ENCODE results near the gene ZNF467. TPM values are rescaled to one million over a fixed set of nuclear protein-coding genes. Genes with fewer than 3 reads are reported as not detected.

ZNF467 gene
- total RNA-seq, 1 experiment from 2014 or later, result 11.3 TPM

DNA sequence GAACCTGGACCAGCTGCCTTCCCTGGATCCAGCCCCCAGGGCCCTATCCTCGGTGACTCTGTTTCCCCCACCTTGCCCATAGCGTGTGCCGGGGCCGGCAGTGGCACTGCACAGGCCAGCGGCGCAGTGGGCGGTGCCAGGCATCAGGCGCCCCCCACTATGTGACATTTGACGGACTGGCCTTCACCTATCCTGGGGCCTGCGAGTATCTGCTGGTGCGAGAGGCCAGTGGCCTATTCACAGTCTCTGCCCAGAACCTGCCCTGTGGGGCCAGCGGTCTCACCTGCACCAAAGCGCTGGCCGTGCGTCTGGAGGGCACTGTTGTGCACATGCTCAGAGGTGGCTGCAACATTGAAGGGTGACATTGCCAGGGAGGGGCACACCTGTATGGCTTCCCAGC lies 12.0 kb upstream of the ZNF467 start:
- H3K27me3 ChIP-seq (ENCODE audit: insufficient read depth, low read length), result no peaks in the 10 kb centered on the region
- BruUV-seq (replicated peaks), result no TSS peak

More for the DNA sequence above, 12.0 kb upstream of the ZNF467 start:
- no peak for ATAC-seq
- no peak overlapping the region for H2AFZ ChIP-seq (ENCODE audit: low read depth, low read length, poor library complexity, severe bottlenecking)
- H3K9ac ChIP-seq (ENCODE audit: low read length), result no peak overlapping the region
- no peak overlapping the region for H3K4me3 ChIP-seq (replicated peaks in 1 of 2; ENCODE audit: low read depth in 1 of 2, low read length in 2 of 2)
- no peak overlapping the region for H3K27ac ChIP-seq (ENCODE audit: low read depth, low read length)
- no peak for DNase-seq (ENCODE audit: low read depth, low spot score)
- no peaks in the 10 kb centered on the region for H3K36me3 ChIP-seq (ENCODE audit: control insufficient read depth in 1 of 2, insufficient read depth in 2 of 2, low read length in 2 of 2)
- RAD21 ChIA-PET (ENCODE audit: low non-redundant PET in 1 of 2, low total read pairs in 2 of 2, uncharacterized antibody in 2 of 2, unreplicated experiment in 2 of 2), result no interaction called here
- H4K20me1 ChIP-seq (ENCODE audit: insufficient read depth), result no peaks in the 10 kb centered on the region
- intact Hi-C loops (cut with micrococcal nuclease), result no loop called here
- no peaks in the 10 kb centered on the region for H3K79me2 ChIP-seq (ENCODE audit: insufficient read depth, low read length)
- TF ChIP-seq SP1 (IDR thresholded peaks at IDR 0.05; ENCODE audit: low read depth) (no peak), ZNF274 (IDR thresholded peaks at IDR 0.05; ENCODE audit: low read depth, low read length) (no peak), ZFX (IDR thresholded peaks at IDR 0.05) (no peak), ELF1 (IDR thresholded peaks at IDR 0.05; ENCODE audit: borderline replicate concordance, low read depth) (no peak), CBX3 (IDR thresholded peaks at IDR 0.05; ENCODE audit: low read depth) (no peak), POLR2A (IDR thresholded peaks at IDR 0.05; ENCODE audit: borderline replicate concordance, extremely low read depth, insufficient read depth, insufficient read length) (no peak), EZH2phosphoT487 (IDR thresholded peaks at IDR 0.05; ENCODE audit: borderline replicate concordance) (no peak), SIN3A (IDR thresholded peaks at IDR 0.05; ENCODE audit: low read depth) (no peak), REST (IDR thresholded peaks at IDR 0.05; ENCODE audit: low read depth) (no peak), SRF (IDR thresholded peaks at IDR 0.05; ENCODE audit: low read depth) (no peak), MAX (IDR thresholded peaks at IDR 0.05) (no peak)
- no peaks in the 10 kb centered on the region for H3K9me3 ChIP-seq (ENCODE audit: control insufficient read depth in 1 of 2, insufficient read depth in 1 of 2, low read depth in 1 of 2, low read length in 2 of 2)
- POLR2A ChIA-PET, result no interaction called here
- no peak overlapping the region for H3K4me2 ChIP-seq (ENCODE audit: low read length)
- no peaks in the 10 kb centered on the region for H3K9me2 ChIP-seq (ENCODE audit: insufficient read depth)
- CTCF ChIA-PET, result no interaction called here
- H3K4me1 ChIP-seq (ENCODE audit: control insufficient read depth in 1 of 2, insufficient read depth in 2 of 2, low read length in 2 of 2), result peaks cover 0 to 9% of the 10 kb centered on the region in 2 experiments; a peak in 1 of 4 replicates

All from HCT116 (cell line).